OCI-LY1 (cell line): ENCODE measurements around the gene ACCS.

Source experiments
- CTCF ChIP-seq: fragments of 200-600 bp; sonication (generic), shearing (Covaris generic); IDR thresholded peaks from 2 replicates; pipeline ENCODE4 v1.5.1; 2017; ENCODE audit warnings: mild to moderate bottlenecking, antibody characterized with exemption, low read length, moderate library complexity, mixed read lengths
- EZH2 ChIP-seq: fragments of 200-600 bp; sonication (generic), shearing (Covaris generic); IDR thresholded peaks from 2 replicates; pipeline ENCODE4 v1.8.0; 2017; ENCODE audit warnings: borderline replicate concordance, mixed run types, mild to moderate bottlenecking, antibody characterized with exemption, low read length, moderate library complexity, mixed read lengths

GRCh38 chr11:44065161-44065661 lies 859 bp upstream of the ACCS start:
- no peak for TF ChIP-seq CTCF
- no peak for TF ChIP-seq EZH2
